NCI-H1105 (cell line): ENCODE results near the gene LPIN1.
"Not testable (repeated sequence)": the region's sequence is repeated elsewhere in the genome, so short reads cannot be mapped to it uniquely, and the experiment has no call there.

Source experiments
- DNase-seq: peaks from one replicate; lab custom pipeline; 2025; lab: John Stamatoyannopoulos, UW

The LPIN1 gene

DNA sequence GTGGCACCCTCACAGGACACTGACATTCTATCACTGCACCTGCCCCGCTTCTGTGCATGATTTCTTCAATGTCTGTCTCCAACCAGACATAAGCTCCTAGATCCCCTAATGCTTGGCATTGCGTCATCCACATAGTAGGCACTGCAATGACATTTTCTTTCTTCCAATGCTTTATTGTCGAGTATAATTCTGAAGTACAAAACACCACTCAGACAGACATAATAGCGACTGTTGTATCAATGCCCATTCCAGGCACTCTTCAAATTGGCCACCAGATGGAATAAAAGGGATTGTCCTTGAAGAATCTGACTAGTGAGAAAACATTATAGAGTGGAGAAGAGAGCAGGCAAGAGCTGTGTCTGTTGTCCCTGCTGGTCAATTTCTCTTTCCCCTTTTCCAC is 89.0 kb downstream of the LPIN1 start:
- DNase-seq: no peak

DNA sequence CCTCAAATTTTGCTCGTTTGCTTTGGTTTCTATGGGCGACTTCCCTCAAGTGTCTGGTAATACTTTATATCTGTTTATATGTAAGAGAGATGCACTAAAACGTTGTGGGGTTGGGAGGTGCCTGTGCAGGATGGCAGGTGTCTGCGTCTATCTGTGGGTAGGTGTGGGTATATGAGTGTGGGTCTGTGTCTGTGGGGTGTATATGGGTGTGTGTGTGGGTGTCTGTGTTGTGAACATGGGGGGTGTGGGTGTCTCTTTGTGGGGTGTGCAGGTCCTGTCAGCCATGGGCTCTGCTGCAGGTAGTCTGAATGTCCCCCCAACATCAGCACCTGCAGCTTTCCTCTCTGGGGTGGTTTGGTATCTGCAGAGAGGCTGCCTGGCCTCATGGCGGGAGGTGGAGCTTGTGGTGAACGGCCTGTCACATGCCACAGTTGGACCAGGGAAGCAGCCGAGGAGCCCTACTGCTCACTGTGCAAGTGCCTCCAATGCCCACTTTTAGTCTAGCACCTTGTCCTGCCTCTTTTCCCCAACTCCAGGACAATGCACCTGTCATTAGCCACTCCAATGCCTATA is 90.3 kb downstream of the LPIN1 start:
- DNase-seq: no peak

DNA sequence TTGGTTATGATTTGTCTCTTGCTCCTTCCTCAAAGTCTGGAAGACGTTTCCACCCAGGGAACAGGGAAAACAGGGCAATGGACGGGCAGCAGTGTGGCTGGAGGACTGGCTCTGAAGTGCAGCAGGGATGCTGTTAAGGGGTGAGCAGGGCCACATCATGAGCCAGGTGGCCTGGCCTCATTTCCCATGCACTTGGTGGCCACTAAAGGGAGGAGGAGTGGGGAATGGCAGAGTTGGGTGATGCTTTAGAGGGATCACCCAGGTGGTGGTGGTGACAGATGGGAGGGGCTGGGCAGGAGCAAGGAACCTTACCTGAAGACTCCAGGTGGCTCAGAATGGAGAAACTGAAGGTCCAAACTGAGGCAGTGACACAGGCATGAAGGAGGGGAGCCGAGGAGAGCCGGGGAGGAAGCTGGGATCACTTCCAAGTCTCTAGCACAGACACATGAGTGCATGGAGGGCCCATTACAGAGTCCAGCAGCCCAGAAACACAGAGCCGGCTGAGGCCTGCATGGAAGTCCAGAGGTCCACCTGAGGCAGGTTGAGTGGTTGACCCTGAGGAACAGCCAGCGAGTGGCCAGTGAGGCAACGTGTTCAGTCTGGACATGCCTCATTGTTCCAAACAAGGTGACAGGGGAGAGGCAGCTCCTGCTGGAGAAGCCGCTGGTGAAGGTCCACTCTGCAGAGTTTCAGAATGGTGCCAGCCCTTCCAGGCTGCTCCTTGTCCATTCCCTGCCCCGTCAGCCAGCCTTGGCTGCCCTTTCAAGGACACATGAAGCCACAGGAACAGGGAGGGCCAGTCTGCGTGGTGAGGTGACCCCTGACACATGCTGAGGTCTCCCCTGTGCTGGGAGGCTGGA is 91.7 kb downstream of the LPIN1 start:
- DNase-seq: no peak

DNA sequence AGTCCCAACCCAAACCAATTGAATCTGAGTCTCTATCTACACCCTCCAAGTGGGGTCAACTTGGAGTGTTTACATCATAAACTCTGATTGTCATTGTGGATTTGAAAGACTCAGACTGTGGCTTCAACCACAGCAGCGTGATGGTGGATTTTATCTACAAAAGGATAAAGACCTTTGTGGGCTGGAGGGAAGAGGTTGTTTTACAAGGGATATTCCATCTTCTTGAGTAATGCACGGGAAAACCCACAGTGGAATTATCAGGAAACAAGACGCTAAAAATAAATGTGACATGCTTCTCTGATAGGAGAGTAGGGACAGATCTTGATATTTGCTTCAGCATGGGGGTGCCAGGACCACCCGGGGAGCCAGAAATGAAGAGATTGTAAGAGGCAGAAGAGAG is 93.5 kb downstream of the LPIN1 start:
- no peak for DNase-seq

DNA sequence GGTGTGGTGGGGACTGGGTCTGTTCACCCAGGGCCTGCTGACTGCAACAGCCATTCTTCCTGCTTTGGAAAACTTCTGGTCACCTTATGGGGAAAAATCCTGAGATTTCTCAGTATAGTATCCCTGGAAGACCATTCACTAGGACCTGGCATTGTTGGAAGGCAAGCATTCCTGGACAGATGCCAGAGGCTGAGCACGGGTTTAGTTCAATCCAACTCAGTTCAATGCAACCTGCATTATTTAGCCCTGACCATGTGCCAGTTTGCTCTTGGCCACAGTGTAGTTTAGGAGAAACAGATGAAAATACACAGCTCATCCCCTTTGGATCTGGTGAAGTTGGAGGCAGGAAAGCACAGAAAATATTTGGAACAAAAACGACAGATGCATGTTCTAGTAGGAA is 95.9 kb downstream of the LPIN1 start:
- DNase-seq: peak; percentile 14

DNA sequence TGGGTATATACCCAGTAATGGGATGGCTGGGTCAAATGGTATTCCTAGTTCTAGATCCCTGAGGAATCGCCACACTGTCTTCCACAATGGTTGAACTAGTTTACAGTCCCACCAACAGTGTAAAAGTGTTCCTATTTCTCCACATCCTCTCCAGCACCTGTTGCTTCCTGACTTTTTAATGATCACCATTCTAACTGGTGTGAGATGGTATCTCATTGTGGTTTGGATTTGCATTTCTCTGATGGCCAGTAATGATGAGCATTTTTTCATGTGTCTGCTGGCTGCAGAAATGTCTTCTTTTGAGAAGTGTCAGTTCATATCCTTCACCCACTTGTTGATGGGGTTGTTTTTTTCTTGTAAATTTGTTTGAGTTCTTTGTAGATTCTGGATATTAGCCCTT is 98.4 kb downstream of the LPIN1 start:
- DNase-seq: not testable (repeated sequence)

DNA sequence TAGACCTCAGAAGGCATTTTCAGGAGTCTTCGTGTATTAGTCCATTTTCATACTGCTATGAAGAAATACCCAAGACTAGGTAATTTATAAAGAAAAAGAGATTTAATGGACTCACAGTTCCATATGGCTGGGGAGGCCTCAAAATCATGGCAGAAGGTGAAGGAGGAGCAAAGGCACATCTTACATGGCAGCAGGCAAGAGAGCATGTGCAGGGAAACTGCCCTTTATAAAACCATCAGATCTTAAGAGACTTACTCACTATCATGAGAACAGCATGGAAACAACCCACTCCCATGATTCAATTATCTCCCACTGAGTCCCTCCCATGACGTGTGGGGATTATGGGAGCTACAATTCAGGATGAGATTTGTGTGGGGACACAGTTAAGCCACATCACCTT is 101.5 kb downstream of the LPIN1 start:
- not testable (repeated sequence) for DNase-seq

DNA sequence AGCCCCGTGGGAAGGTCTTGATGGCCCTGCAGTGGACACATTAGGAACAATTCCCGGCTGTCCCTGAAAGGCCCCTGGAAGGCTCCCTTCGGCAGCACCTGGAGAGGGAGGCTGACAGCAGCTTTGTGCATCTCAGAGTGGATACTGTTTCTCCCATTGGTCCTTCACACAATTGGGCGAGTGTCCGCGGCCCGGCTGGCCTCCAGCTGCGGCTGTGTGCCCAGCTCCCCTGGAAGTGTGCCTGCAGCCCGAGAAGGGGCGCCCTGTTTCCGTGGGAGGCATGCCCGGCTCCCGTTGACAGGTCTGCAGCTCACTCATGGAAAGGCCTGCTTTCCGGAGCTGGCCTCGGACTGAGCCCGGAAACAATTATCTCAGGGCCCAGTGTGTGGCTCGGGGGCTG is 103.7 kb downstream of the LPIN1 start:
- DNase-seq: no peak

DNA sequence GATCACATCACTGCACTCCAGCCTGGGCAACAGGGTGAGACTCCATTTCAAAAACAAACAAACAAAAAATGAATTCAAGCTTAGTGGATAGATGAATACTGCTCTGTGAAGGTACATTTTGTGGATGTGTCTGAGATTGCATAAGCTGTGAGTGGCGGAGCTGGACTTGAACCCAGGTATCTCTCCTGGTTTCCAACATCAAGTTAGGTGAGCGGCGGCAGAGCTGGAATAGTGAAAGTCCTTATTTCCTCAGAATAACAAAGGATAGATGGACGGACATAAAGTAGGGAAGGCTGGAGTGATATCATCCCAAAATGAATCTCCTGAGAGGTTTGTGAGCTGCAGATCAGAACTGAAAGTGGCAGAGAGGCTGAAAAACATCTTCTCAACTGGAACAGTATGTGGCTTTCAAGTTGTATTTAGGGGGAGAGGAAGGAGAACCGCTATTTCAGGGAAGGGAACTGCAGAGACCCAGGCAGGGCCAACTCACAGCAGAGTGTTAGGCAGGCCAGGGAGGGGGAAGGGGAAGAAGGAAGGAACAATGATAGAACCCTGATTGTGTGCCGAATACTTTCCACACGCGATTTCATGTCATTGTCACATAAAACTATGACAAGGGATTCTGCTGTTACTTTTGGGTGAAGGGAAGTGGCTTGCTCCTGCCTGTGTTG is 106.2 kb downstream of the LPIN1 start:
- DNase-seq: no peak

DNA sequence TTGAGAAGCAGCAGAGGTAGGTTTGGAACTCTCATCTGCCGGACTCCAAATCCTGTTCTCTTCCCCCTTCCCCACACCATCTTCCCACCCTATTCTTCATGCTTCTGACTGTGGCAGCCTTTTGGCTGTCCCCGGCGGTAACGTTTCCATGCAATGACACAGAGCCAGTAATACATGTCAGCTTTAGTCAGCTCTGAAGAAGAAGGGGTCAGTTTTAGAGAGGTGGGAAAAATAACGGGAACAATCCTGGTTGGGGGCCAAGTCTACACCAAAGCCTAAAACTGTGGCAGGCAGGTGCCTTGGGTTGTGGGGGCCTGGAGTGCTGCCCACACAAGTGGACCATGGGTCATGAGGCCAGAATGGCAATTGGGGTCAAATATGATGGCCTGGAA is 106.8 kb downstream of the LPIN1 start:
- DNase-seq: no peak

DNA sequence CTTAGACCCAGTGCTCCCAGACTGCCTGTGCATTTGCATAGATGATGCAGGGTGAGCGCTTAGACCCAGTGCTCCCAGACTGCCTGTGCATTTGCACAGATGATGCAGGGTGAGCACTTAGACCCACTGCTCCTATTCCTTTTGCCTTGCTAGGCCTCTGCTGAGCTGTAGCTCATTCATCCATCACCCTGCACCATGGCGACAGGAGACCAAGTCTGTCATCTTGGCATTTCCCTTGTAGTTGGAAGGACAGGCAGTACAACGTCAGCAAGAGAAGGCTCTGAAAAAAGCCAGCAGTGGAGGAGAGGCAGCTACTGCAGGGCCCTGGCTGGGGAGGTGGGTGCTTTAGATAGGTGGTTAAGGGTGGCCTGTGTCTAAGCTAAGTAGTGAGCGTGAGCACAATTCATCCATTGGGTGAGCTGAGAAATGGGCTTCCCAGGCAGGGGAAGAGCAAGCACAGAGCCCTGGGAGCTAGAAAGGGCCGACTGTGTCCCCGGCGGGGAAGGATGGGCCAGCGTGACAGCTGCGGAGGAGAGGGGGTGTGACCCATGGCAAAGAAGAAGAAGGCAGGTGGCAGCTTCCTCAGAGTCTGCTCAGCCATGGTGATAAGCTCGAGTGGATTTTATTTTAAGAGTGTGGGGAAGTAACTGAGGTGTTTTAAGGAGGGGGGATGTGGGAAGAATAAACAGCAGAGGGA is 108.8 kb downstream of the LPIN1 start:
- DNase-seq: no peak

DNA sequence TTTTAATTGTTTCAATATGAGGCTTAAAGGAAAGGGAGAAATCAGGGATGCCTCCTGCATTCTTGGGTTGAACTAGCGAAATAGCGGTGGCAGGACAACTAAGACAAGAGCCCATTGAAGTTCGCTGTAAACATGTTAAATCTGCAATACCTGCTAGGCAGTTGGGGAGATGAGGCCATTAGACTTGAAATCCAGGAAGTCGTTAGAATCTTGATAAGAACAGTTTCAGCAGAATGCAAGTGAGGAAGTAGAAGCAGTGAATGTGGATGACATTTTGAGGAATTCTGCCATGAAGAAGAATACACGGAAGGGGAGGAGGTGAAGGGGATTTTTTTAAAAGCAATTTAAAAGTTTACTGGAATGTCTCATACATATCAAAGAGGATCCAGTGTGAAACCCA is 109.7 kb downstream of the LPIN1 start:
- no peak for DNase-seq

DNA sequence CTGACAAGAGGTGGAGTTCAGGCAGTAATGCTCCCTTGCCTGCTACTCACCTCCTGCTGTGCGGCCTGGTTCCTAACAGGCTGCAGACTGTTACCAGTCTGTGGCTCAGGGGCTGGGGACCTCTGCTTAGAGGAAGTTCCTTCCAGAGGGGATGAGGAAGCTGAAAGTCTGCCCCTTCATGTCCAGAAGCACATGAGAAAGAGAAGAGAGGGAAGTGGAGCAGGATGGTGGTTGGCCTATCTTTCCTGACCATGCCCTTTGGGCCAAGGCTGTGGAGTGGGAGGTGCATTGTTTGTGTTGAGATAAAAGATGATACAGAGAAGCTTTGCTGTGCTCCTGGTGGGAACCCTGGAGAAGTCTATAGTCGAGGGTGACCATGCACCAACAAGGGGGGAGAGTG is 112.5 kb downstream of the LPIN1 start:
- DNase-seq: no peak

DNA sequence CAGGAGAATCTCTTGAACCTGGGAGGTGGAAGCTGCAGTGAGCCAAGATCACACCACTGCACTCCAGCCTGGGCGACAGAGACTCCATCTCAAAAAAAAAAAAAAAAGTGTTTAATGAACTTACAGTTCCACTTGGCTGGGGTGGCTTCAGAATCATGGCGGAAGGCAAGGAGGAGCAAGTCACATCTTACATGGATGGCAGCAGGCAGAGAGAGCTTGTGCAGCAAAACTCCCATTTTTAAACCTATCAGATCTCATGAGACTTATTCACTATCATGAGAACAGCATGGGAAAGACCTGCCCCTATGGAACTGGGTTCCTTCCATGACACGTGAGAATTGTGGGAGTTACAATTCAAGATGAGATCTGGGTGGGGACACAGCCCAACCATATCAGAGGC is 113.5 kb downstream of the LPIN1 start:
- not testable (repeated sequence) for DNase-seq

DNA sequence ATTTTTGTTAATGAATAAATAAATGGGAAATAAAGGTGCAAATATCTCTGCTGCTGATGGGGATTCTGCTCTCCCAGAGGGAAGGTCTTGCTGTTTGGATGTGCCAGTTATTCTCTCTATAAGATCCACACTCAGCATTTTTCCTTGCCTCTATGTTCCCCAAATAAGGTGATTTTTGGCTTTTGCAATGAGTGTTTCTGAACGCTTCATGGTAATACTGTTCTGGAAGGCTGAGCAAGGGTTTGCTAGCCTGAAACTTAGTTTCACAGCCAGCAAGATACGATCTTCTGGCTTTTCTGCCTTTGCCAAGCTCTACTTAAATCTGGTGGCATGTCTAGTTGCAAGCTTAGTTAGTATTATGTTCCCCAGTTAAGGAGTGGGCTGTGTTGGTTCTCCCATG is 114.6 kb downstream of the LPIN1 start:
- no peak for DNase-seq

DNA sequence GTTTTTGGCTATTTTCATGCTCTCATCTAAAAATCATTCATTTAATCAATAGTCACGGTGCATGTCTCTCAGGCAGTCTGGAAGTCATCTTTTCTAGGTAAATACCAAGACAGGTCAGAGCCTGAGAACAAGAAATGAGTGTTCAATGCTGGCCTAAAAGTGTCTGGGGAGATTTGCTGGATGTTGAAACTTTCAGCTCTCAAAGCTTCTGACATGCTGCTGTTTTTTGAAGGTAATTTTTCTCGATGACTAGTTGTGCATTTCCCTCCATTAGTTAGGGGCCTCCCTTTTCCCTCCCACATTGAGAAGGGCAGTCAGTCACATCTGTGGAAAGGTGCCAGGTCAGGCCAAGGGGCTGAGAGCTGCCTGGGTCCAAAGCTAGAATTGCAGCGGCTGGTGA is 115.6 kb downstream of the LPIN1 start:
- no peak for DNase-seq

DNA sequence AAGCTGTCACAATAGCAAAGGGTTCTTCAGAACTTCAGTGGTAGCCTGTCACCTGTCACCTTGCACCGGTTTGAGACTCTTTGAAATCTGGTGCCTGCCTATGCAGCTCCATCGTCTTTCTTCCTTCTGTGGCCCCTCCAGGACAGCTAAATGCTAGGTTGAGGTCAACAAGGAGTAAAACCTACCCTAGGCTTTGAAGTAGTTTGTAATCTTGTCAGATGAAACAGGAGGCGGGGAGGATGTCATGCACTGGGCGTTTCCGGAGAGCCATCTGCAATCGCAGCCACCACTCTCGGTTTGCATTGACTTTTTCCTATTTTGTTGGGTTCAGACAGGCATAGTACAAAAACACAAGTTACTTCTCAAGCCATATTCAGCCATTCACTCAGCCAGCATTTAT is 116.7 kb downstream of the LPIN1 start:
- DNase-seq: no peak

DNA sequence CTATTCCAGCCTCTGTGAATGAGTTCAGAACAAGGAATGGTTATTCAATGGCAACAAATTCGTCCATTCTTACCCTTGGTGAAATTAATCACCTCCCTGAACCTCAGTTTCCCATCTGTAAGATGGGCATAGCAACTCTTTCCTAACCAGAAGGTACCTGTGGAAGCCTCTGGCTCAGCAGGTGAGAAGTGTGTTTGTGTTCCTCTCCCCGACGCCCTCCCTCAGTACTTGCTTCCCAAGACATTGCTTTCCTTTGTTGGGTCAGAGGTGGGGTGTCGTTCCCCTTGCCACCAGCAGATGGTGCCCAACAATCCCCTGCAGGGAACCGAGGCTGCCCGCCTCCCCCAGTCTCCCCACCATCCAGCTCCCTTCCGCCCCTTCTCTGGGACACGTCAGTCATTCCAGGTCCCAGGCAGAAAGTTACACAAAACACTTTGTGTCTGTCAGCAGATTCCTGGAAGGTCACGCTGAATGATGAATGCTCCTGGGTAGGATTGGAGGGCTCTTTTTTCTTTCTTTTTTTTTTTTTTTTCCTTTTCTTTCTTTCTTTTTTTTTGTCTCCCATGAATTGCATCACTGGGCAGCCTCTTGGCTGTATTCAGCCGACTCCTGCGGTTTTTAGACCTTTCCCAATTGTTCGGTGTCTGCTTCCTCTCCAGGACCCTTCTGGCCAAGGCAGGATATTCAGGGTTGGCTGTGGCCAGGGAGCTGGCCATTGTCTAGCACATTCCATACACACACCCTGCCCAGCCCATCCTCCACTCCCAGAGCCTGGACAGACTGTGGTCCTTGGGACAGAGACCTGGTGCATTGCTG is 117.3 kb downstream of the LPIN1 start:
- peak; percentile 26 for DNase-seq

DNA sequence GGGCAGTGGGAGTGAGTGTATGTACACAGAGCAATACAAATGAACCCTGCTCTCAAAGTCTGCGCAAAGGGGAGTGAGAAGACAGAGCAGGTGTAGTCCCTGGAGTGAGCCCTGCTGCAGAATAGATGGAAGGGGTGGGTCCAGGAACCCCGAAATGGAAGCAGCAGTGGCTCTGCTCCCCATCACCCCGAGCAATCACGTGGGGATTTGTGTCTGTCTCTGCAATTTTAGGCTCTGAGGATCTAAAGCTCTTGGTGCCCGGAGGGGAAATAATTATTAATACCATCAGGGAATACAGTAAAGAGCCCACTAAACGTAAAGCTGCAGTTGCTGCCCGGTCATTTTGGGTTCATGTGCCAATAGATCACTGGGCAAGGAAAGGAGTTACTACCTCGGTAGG is 118.3 kb downstream of the LPIN1 start:
- no peak for DNase-seq

DNA sequence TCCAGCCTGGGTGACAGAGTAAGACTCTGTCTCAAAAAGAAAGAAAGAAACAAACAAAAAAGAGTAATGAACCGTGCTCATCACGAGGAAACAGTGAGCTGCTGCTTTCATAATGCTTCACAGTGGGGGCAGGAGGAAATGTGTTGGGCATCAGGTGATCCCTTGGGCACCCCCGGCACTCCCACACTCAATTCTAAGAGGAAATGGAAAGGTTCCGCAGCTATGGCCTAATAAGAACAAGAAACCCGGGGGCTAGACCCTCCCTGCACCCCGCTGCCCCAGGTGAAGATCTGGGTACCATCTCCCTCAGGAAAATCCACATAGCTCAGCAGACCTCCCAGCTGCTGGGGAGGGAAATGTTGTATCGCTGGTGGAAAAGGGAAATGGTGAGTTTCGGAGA is 118.9 kb downstream of the LPIN1 start:
- no peak for DNase-seq

DNA sequence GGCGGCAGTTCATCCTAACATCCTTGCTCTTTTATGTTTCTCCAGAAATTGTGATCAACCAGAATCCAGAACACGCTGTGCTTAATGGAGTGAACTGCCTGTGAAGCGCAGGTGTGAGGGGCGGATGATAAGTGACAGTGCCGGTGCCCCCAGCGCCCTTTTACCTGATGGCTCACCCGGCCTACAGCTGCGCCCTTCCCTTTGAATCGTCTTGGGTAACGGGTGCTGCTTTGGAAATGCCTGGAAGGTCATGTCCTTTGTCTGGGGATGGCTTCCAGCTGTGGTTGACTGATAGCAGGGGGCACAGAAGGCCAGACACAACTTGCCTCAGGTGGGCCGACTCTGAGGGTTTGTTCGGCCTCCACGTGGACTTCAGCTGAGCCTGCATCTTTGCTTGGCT is 119.4 kb downstream of the LPIN1 start:
- DNase-seq: no peak
